HepG2 (cell line): ENCODE measurements around the gene VAMP4. TPM values are rescaled to one million over a fixed set of nuclear protein-coding genes. Genes with fewer than 3 reads are reported as not detected.

Source experiments
- AFF4 ChIP-seq: sonication (generic); formaldehyde crosslinking; IDR thresholded peaks from 2 replicates; pipeline ENCODE4 v1.4.0; 2020; ENCODE audit warnings: missing genetic modification reagents
- HNF4A ChIP-seq: sonication (generic); formaldehyde crosslinking; IDR thresholded peaks from 2 replicates; pipeline ENCODE4 v1.4.0; 2020; ENCODE audit warnings: missing genetic modification reagents
- MATR3 ChIP-seq: sonication (generic); formaldehyde crosslinking; IDR thresholded peaks from 2 replicates; pipeline ENCODE4 v1.4.0; 2020; ENCODE audit warnings: missing genetic modification reagents
- MXI1 ChIP-seq: IDR thresholded peaks from 3 replicates; pipeline ENCODE4 v1.6.1; 2012; ENCODE audit warnings: low read depth, low read length, inconsistent platforms, borderline replicate concordance
- NBN ChIP-seq: fragments of 450-650 bp; conservative IDR thresholded peaks from 2 replicates; pipeline ENCODE4 v1.6.1; 2017
- PAF1 ChIP-seq: IDR thresholded peaks from 2 replicates; pipeline ENCODE4 v1.6.1; 2016; ENCODE audit warnings: missing genetic modification reagents, missing compliant biosample characterization
- SOX6 ChIP-seq, 2 experiments: fragments of 450-650 bp in 1 of 2; sonication (generic) in 1 of 2; formaldehyde crosslinking in 1 of 2; IDR thresholded peaks; 2 replicates each; pipeline versions ENCODE4 v1.4.0 to v1.6.1; 2017 to 2020; ENCODE audit warnings: antibody characterized with exemption in 1 of 2, mild to moderate bottlenecking in 1 of 2, missing genetic modification reagents in 1 of 2
- TFE3 ChIP-seq: IDR thresholded peaks from 2 replicates; pipeline ENCODE4 v1.6.1; 2016
- TRIM22 ChIP-seq: fragments of 450-650 bp; IDR thresholded peaks from 2 replicates; pipeline ENCODE4 v1.6.1; 2017
- U2AF1 ChIP-seq: fragments of 200-400 bp; formaldehyde crosslinking; optimal IDR thresholded peaks from 2 replicates; pipeline ENCODE3; 2017; ENCODE audit warnings: mild to moderate bottlenecking, low read depth, low read length
- ZBTB39 ChIP-seq: sonication (generic); formaldehyde crosslinking; IDR thresholded peaks from 2 replicates; pipeline ENCODE4 v1.5.0; 2020; ENCODE audit warnings: missing genetic modification reagents
- ZFAT ChIP-seq: sonication (generic); formaldehyde crosslinking; conservative IDR thresholded peaks from 2 replicates; pipeline ENCODE4 v1.8.1; 2023; ENCODE audit warnings: missing genetic modification reagents, inconsistent platforms
- ZNF180 ChIP-seq: sonication (generic); formaldehyde crosslinking; IDR thresholded peaks from 2 replicates; pipeline ENCODE4 v1.4.0; 2020; ENCODE audit warnings: low read depth, missing genetic modification reagents, borderline replicate concordance
- ZNF230 ChIP-seq: sonication (generic); formaldehyde crosslinking; IDR thresholded peaks from 2 replicates; pipeline ENCODE4 v1.4.0; 2020; ENCODE audit warnings: mild to moderate bottlenecking, missing genetic modification reagents
- ZNF232 ChIP-seq: sonication (generic); formaldehyde crosslinking; IDR thresholded peaks from 2 replicates; pipeline ENCODE4 v1.4.0; 2020; ENCODE audit warnings: missing genetic modification reagents, borderline replicate concordance
- ZNF607 ChIP-seq: sonication (generic); formaldehyde crosslinking; IDR thresholded peaks from 2 replicates; pipeline ENCODE4 v1.5.1; 2020; ENCODE audit warnings: missing genetic modification reagents, mild to moderate bottlenecking, borderline replicate concordance
- ZNF713 ChIP-seq: sonication (generic); formaldehyde crosslinking; IDR thresholded peaks from 2 replicates; pipeline ENCODE4 v1.4.0; 2020; ENCODE audit warnings: mild to moderate bottlenecking, missing genetic modification reagents
- ZNF75D ChIP-seq: sonication (generic); formaldehyde crosslinking; IDR thresholded peaks from 2 replicates; pipeline ENCODE4 v1.8.1; 2023; ENCODE audit warnings: missing genetic modification reagents, mild to moderate bottlenecking, borderline replicate concordance
- ZNF784 ChIP-seq: sonication (generic); formaldehyde crosslinking; IDR thresholded peaks from 2 replicates; pipeline ENCODE4 v1.5.1; 2020; ENCODE audit warnings: missing genetic modification reagents, mild to moderate bottlenecking, borderline replicate concordance
- ZSCAN9 ChIP-seq: IDR thresholded peaks from 2 replicates; pipeline ENCODE4 v1.6.1; 2016; ENCODE audit warnings: borderline replicate concordance
- polyA plus RNA-seq, 8 experiments: library from polyadenylated mRNA; depleted of rRNA in 3 of 8; stranded (reverse) in 7 of 8; unstranded in 1 of 8; fragments of >200 nt; fragmentation: Illumina TruSeq in 4 of 8; extraction: Trizol in 4 of 8; gene quantifications; 2 replicates each; pipeline versions ENCODE4 v1.2.1 to v1.2.3, GENCODE V29; 2011 to 2016; ENCODE audit warnings: low read depth in 4 of 8, missing spikeins in 1 of 8, mixed read lengths in 1 of 8; ENCODE audit not compliant: insufficient read depth in 1 of 8
- total RNA-seq, 5 experiments: library from RNA; depleted of rRNA; stranded (reverse); fragments of >200 nt; fragmentation: Illumina TruSeq; extraction: Trizol; gene quantifications; 2 replicates each; pipeline ENCODE4 v1.2.3, GENCODE V29; 2016; ENCODE audit warnings: low read depth in 1 of 5

VAMP4 gene
- total and polyA plus RNA-seq, 2 of the 13 experiments (the other 11 are each of a cell fraction or from before 2014, with no cell fraction given) = 1.4 to 2.0 TPM

- TF ChIP-seq ZNF784 (CRISPR knock-in tag) (peak; percentile 27; the same call in 1 of the 2 replicates), ZNF607 (peak; percentile 81; the same call in 1 of the 2 replicates), NBN (no peak), SOX6 (IDR thresholded peaks at IDR 0.05) (no peak), SOX6 (CRISPR knock-in tag; IDR thresholded peaks at IDR 0.05) (peak; percentile 3), ZFAT (CRISPR knock-in tag) (no peak), U2AF1 (no peak), PAF1 (CRISPR knock-in tag) (no peak), ZBTB39 (no peak), TRIM22 (no peak), AFF4 (CRISPR knock-in tag) (no peak), ZNF180 (no peak), ZSCAN9 (CRISPR knock-in tag) (no peak; the same call in 1 of the 2 replicates), ZNF75D (CRISPR knock-in tag) (no peak), HNF4A (CRISPR knock-in tag) (no peak), ZNF232 (CRISPR knock-in tag) (no peak; the same call in 1 of the 2 replicates), MXI1 (peak; percentile 84; the same call in 1 of the 3 replicates), MATR3 (CRISPR knock-in tag) (no peak), TFE3 (CRISPR knock-in tag) (peak; percentile 49; the same call in 1 of the 2 replicates), ZNF713 (CRISPR knock-in tag) (no peak), ZNF230 (CRISPR knock-in tag) (peak; percentile 35; the same call in 1 of the 2 replicates)
Measured at GRCh38 chr1:171781176-171781875, 39.5 kb upstream of the VAMP4 start, which contains the start of gene METTL13 (continued).
